GM21390 (cell line): Measurements from ENCODE around the gene PTPRT.

Experiments used
- ATAC-seq: cut with Tn5 transposase; IDR thresholded peaks from one replicate; pipeline ENCODE4 v1.9.1; 2021; ENCODE audit not compliant: unreplicated experiment

PTPRT gene

DNA sequence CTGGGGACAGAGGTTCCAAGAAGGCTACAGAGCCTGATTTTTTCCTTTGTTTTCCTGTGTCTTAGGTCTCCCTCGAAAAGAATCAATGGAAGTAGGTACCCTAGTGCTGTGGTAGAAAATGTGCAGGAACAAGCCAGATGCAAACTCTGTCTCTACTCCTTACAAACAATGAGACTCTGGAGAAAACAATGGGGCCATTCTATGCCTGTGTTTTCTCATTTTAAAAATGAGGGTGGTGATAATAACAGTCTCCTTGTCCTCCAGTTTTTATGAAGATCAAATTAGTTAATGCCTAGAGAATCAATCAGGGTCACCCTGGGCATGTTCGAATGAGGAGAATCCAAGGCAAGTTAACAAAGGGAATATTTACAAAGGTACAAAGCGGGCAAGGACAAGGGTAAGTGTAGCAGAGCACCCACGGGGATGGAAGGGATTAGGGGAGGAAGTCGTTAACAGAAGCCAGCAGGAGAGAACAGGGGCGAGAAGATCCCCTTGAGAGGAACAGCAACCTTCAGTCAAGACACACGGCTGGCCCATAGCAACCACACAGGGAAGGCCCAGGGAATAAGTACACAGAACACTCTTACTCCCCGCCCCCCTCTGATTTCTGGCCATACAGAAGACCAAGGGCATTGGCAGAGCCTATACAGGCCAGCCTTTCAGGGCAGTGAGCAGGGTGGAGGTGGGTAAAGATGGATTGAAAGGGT is 342.8 kb downstream of the PTPRT start:
- ATAC-seq, result no peak

DNA sequence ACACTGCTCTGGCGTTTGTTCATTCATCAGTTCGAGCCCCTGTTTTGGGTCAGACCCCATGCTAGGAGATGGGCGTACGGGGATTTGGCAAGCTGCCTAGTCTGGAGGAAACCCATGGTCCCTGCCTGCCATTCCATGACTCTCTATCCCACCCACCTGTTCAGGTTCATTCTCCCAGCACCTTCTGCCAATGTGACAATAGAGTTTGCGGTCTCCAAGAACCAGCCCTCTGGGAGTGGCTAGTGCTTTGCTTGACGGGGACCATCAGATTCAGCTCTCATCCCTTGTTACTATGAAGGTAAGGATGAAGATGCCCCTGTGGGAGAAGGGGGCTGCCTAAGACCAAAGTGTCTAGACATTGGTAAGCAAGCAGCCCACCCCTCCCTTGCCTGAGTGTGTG is 345.0 kb downstream of the PTPRT start:
- no peak for ATAC-seq

DNA sequence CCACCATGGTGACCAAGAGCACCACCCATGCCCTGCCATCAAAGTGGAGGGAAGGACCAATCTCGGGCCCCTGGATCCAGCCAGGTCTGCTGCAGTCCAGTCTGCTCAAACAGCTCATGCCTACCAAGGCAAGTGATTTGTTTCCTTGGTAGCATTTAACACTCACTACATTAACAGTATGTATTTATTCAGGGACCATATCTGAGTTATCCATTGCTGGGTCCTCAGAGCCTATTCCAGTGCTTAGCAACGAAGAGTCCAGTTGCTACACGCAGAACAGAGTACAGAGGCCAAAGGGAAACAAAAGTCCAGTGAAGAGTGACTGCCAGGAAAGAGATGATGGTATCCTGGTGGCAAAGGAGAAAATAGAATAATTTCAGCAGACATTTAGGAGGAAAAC is 352.2 kb downstream of the PTPRT start:
- ATAC-seq, result no peak

DNA sequence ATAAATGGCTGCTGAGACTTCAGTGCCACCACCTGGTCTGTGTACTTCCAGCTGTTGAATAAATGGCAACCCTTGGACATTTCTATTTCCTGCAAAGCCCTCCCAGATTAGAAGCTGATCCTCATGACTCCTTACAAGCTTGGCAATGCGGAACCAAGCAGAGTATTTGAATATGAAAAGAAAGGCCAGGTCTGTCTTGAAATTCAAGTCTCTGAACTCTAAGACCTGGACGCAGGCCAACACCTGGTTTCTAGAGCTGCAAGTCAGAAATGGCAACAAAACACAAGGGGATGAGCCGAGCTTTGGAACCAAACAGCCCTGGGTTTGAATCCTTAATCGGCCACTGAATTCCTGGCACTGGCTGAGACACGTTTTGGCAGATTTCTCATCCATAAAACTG is 353.4 kb downstream of the PTPRT start:
- ATAC-seq, result no peak

DNA sequence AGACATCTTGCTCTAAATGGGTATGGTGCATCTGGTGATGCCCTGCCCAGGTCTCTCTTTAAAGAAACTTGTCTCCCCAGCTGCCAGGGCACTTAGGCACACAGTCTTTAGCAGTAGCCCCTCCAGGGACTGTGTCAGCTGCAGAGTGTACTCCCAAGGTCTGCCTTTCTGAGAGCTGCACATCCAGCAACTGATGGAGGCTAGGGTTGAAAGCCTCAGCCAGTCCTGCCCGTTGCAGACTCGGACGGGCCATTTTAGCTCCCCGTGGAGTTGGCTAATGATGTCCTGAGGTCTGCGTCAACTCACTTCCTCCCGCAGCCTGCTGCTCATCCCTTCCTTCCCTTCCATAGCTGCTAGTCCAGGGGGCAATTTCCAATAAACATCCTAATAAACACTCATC is 381.8 kb downstream of the PTPRT start:
- no peak for ATAC-seq

DNA sequence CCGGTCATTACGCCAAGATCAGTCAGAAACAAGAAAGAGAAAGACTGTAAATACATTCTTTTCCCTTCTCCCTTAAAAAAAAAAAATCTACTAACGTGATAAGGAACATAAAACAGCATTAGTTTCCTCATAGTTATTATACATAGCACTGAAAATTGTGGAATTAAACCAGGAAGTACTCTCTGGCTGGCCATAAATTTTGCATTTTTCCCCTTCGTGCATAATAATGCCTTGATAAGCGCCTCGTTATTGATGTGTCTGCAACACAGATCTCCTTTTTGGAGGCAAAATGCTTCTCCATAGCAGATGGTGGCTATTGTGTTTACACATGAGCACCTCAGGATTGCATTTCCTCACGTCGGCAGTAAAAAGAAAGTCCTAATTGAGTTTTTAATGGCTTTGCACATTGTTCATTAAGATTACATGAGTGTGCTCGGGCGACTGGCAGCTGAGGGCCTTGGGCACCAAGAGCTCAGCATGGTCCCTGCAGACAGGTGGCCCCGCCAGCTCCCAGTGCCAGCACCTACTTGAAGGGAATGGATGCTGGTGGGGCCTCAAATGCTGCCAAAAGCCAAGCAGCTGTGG is 394.5 kb downstream of the PTPRT start:
- ATAC-seq, result no peak

DNA sequence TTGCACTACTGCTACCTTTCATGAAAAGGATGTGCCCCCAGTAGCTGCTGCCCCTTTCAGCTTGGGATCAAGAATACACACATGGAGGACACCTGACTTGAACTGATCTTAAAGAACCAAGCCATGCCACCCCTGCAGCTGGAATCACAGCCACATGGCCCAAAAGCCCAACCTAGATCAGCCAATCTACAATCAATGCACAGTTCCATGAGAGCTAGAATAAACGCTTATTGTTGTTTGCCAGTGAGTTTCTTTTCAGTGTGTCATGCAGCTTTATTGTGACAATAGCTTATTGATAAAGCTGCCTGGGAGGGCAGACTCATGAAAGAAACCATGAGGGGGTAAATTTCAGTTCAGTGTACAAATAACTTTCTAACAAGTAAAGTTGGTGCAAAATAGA is 397.7 kb downstream of the PTPRT start:
- ATAC-seq, result no peak

DNA sequence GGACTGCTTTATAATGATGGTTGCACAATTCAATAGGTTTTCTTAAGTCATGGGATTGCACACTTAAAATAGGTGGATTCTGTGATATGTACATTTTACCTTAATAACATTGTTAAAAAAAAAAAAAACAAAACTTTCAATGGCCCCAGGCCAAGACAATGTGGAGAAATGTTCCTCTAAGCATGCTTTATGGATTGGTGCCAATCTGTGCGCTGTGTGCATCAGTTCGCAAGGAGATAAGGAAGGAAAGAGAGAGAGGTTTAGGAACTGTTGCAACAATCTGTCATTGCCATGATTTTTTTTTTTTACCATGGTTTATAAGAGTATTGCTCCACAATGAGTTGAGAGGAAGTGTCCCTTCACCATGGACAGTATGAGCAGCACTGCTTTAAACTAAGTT is 399.6 kb downstream of the PTPRT start:
- no peak for ATAC-seq

DNA sequence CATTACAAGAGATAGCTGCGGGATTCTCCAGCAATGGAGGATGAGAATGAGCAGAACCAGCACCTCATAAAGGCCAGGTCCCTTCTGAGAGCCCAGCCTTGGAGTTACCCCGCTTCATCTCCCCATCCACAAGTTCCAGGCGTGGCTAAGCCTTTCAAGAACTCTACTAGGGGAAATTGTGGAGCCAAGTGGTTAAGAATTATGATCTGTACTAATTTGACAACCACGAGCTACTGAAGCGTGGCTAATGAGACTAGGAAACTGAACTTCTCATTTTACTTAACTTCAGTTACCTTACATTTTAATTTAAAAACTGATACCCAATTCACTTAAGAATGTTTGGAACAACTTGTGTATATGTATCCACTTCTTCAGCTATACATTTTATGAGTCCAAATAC is 401.0 kb downstream of the PTPRT start:
- no peak for ATAC-seq

DNA sequence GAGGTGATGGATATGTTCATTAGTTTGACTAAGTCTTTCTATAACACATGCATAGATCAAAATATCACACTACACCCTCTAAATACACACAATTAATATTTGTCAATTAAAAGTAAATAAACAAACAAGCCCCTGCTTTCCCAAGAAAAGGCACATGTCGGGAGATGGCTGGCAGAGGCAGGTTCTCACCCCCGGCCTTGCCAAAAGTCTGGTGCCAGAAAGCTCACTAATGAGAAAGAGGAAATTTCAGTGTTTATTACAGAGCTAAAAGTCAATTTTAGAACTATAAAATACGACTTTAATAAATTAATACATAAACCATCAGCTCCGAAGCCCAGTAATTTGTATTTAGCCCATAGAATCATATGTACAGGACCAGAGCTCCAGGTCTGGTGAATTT is 404.7 kb downstream of the PTPRT start:
- no peak for ATAC-seq

DNA sequence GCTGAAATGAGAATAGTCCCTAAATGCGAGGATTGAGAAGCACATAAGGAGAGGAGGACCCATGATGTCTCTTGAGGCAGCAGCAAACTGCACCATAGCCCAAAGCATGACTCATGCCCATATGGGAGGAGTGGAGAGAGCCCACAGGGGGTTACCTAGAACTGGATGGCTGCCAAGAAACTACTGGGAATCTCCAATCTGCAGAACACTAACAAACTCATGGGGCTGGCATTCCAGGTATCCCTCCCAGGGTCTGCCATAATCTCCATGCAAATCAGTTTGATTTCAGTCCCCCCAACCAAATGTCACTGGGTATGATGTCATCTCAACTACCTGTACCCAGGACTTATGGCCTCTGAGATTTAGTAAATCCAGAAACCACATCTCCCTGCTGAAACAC is 410.5 kb downstream of the PTPRT start:
- no peak for ATAC-seq

DNA sequence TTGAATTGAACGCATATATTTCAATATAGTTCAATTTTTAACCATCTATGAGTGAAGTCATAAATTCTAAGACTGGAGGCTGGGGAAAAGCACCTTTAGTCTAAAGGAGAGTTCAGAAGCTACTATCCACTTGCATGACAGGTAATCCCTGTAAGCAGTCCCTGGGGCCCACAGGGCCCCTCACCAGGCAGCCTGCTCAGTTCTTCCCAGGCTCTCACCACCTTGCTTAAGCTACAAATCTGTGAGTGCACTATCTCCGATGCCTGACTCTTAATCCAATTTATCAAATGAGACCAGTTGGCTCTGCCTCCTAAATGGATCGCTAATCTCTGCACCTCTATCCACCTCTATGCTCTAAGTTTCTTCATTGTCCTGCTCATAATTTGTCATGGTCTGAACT is 413.8 kb downstream of the PTPRT start:
- ATAC-seq, result no peak

DNA sequence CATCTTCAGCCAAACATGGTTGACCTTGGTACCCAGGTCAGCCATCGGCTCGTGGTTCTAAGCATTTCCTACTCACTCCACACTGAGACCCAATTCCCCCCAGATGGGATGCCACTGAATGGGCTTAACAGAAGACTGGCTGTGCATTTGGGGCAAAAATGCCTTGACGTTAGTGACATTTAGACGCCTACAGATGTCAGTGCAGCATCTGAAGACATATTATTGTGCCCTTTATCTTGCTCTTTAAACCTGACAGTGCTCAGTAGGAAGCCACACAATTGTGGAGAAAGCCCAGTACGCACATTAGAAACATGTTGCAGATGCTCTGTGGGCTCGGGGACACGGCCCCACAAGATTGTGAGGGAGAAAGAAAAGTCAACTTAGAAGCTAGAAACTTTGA is 414.7 kb downstream of the PTPRT start:
- ATAC-seq, result no peak

DNA sequence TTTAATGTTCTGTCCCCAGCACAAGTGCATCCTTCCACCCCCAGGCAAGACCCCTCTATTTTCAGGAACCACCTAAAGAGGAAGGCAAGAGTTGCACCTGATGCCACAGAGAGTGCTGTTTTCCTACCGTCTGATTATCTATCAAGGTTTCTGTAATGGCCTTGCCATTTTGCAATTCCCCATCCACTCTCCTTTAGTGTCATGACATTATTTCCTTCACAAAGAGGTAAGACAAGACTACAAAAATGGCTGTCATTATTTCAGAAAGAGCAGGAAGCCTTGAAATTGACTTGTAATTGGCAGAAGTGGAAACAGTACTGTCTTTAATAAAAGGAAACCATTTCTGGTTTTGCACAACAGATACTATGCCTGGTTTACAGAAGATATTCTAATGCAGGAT is 426.7 kb downstream of the PTPRT start:
- ATAC-seq, result no peak

DNA sequence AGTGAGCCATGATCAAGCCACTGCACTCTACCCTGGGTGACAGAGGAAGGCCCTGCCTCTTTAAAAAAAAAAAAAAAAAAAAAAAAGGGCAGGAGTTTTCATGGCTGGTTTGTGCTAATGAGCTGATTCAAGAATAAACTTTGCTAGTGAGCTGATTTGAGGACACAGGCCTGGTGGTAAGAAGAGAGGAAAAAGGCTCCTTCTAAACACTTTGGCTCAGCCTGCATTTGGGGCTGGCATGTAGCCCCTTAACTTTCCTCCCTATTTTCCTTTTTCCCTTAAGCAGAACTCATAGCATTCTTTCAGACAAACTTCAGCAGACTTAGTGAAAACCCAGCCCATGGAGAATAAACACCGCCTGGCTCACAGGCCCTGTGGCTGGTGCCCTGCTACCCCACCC is 432.7 kb downstream of the PTPRT start:
- ATAC-seq, result no peak

DNA sequence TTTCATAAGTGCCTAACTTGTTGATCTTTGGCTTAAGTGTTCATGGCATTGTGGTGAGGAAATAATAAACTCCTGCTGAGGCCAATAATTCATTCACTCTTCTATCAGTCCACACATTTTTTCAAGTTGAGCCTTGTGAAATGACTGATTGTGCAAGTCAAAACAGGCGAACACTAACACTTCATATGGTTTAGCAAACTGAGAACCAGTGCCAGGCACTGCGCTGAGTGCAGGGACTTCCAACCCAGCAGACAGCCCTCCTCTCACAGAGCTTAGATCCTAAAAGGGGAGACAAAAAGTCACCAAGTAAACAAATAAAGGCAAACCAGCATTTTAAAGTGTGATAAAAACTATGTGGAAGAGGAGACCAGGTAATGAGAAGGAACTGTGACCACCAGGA is 435.0 kb downstream of the PTPRT start:
- ATAC-seq, result no peak

DNA sequence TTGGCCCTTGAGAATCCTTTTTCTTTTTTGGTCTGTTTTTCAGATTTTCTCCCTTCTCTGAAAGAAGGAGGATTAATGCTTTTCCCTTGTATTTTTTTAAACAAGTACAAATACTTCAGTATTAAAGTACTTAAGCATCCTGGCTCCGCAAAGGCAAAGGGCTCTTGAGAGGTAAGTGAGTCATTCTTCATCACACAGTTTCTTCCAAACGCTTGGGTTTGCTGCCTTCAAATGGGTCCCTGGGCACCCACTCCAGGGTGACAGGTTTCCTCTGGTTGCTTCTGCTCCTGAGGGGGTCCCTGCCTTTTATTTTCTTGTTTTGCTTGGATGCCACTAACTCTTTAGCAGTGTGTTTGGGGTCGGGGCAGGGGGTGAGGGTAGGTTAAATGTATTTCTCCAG is 437.1 kb downstream of the PTPRT start:
- ATAC-seq, result no peak

DNA sequence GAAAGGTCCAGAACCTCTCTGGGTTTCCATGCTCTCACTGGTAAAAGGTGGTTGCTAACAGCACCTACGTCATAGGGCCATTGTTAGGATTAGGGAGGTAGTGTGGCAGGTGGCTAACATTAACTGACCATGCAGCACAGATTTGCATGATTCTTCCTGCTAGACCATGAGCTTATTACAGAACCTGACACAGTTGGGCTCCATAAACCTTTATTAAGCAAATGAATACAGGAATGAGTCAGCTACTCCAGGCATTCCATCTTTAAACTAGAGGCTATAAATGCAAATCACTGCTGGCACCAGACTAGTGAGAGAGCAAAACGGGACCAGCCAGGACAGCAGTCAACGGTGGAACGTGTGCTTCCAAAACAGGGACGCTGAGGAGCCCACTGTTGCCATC is 440.1 kb downstream of the PTPRT start:
- no peak for ATAC-seq

DNA sequence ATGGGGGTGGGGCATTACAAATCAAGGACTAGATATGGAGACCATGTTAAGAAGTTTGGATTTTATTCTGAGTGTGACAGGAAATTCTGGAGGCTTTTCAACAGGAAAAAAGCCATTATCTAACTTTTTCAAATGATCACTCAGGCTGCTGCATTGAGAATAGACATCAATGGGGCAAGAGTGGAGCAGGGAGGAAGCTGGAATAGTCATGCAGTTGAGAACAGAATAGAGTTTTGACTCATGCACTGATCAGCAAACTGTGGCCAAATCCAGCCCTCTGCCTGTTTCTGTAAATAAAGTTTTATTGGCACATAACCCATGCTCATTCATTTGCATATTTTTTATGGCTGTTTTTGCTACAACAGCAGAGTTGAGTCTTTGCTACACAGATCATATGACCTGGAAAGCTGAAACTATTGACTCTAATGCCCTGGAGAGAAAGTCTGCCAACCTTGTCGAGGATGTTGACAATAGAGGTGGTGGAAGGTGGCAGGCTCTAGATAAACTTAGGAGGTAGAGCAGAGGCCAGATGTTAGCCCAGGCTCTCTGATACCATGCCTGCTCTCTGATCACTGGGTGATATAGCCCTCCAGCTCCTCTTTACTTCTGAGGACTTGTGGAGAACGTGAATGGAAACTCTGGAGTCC is 441.8 kb downstream of the PTPRT start:
- ATAC-seq, result no peak

DNA sequence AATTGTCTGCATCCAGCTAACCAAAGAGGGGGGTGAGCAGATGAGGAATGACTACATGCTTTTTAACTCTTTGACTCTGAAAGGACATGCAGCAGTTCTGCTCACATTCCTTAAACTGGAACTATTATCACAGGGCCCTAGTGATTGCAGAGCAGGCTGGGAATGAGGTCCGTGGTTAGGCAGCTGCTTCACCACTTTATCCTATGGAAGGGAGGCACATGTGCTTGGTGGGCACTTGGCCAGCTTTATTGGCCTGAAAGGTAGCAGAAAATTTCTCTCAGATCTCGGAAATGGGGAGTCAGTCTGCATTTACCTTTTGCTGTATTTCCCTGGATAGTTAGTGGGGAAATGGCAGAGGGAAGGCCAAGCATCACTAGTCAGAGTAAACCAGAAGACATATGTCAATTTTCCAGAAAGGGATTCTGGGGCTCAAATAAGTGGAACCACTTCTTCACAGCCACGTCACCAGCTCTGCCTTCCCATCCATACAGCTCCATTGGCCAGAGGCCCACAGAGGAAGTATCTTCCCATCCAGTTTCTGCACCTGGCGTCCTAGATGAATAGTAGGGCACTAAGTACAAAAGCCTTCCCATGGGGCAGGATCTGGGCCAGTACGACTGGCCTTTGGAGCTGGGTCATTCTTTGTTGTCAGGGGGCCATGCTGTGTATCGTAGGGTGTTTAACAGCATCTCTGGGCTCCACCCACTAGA is 444.8 kb downstream of the PTPRT start:
- no peak for ATAC-seq

DNA sequence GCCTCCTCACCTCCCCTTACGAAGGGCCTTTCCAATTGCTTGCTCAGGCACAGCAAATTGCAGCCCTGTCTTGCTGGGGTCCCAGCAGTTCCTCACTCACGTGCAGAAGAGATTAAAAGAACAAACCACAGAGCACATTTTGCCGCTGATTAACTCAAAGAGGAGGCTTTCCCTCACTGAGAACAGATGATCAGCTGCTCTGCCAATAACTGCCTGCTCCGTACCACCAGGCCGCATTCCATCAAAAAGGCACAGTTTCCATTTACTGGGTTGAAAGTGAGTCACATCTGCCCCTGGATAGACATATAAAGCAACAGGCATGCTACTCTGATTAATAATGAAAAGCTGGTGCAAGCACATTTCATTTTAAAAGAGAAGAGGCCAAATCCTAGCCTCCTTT is 446.8 kb downstream of the PTPRT start:
- ATAC-seq, result no peak

DNA sequence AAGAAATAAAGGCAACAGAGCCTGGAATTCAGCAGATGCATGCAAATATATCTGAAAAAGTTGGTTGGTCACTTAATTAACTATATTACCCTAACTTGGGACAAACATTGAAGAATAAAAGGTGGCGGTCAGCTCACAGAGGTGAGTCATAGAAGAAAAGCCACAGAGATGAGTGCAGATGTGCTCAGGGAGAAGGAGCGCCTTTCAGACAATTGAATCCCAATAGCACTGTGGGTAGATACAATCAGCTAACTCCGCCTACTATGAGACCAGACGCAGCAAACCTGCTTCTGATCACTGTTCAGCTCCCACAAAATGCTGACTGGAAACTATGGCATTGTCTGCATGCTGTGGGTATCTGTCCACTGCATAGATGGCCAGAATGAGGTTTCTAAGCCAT is 447.8 kb downstream of the PTPRT start:
- ATAC-seq, result no peak
